ENCODE measurements around the gene RPL27A. TPM values are rescaled to one million over a fixed set of nuclear protein-coding genes. Genes with fewer than 3 reads are reported as not detected.
A peak's percentile ranks its signal among the peaks of the same experiment; 100 is the strongest.

RPL27A gene
- total RNA-seq, 2 donors from 2014 or later = 320 to 1,209 TPM

GRCh38 chr11:8693555-8693954 is 11.0 kb downstream of the RPL27A start:
- Histone ChIP-seq H3K4me1 (peaks cover 12% of the 10 kb centered on the region), H3K4me3 (no peak overlapping the region), H3K9me3 (no peaks in the 10 kb centered on the region), H3K27ac (no peak overlapping the region), H3K36me3 (replicated peaks in 1 of 2; ENCODE audit: insufficient read depth in 1 of 2, low read depth in 2 of 2) (peaks cover 9 to 26% of the 10 kb centered on the region in 2 donors), H3K27me3 (no peaks in the 10 kb centered on the region)
- DNase-seq = no peak
- intact Hi-C loops (cut with DNase I) = no loop called here
- no peak for TF ChIP-seq POLR2A (IDR thresholded peaks at IDR 0.05)
- TF ChIP-seq CTCF (IDR thresholded peaks at IDR 0.05) = no peak
- 86 to 88% methylated on average over 7 of the region's 7 CpGs for WGBS, 2 donors
- ATAC-seq = no peak

DNA sequence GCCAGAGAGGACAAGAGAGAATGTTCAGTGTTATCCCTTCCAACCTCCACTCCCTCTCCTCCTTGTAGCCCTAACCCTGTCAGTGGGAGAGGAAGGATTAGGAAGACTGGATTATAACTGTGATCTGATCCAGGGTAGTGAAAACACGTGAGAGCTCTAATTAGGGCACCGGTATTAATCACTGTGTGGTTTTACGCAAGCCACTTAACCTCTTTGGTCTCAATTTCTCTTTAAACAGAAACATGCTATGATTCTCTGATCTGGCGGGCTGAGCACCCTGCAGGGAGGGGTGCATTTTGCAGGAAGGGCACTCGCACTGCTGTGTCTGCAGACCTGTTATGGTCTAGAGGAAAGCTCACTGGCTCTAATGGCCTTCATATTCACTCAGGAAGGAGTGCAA is 11.5 kb downstream of the RPL27A start:
- Histone ChIP-seq H3K4me3 (no peak overlapping the region), H3K9me3 (no peaks in the 10 kb centered on the region), H3K36me3 (replicated peaks in 1 of 2; ENCODE audit: insufficient read depth in 1 of 2, low read depth in 2 of 2) (peaks cover 9 to 26% of the 10 kb centered on the region in 2 donors), H3K27ac (no peak overlapping the region), H3K27me3 (no peaks in the 10 kb centered on the region), H3K4me1 (peaks cover 17% of the 10 kb centered on the region)
- WGBS, 2 donors = 74 to 84% methylated on average over 4 to 5 of the region's 5 CpGs
- no peak for TF ChIP-seq POLR2A (IDR thresholded peaks at IDR 0.05)
- TF ChIP-seq CTCF (IDR thresholded peaks at IDR 0.05) = no peak
- ATAC-seq = no peak
- no peak for DNase-seq
- intact Hi-C loops (cut with DNase I) = no loop called here

DNA sequence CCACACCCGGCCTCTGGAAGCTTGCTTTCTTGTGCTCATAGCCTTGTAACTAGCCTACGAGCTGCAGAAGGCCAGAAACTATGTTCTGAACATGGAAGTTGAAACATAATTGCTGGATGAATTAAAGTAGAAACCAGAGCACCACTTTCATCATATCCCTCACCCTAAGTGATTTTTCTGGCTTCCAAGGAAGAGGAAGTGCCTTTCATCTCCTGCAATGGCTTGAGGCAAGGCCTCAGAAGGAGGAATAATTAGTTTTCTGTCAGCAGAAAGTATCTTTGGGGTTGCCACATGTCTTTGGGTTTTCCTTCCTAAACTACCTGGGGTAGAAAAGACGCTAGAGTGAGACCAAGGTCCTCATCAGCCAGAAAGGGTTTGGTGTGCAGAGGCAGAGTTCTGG is 14.5 kb downstream of the RPL27A start:
- Histone ChIP-seq H3K4me3 (no peak overlapping the region), H3K4me1 (peaks cover 25% of the 10 kb centered on the region), H3K36me3 (replicated peaks in 1 of 2; ENCODE audit: insufficient read depth in 1 of 2, low read depth in 2 of 2) (peaks cover 9 to 26% of the 10 kb centered on the region in 2 donors), H3K9me3 (no peaks in the 10 kb centered on the region), H3K27me3 (no peaks in the 10 kb centered on the region), H3K27ac (no peak overlapping the region)
- intact Hi-C loops (cut with DNase I) = no loop called here
- no peak for TF ChIP-seq CTCF (IDR thresholded peaks at IDR 0.05)
- no peak for TF ChIP-seq POLR2A (IDR thresholded peaks at IDR 0.05)
- DNase-seq (no peak), ATAC-seq (no peak)
- WGBS, 2 donors = 89 to 100% methylated on average over 3 of the region's 3 CpGs

- TF ChIP-seq CTCF (IDR thresholded peaks at IDR 0.05) (no peak), POLR2A (IDR thresholded peaks at IDR 0.05) (no peak)
- no peaks in the 10 kb centered on the region for H3K27me3 ChIP-seq
- H3K4me3 ChIP-seq = no peak overlapping the region
- H3K36me3 ChIP-seq (replicated peaks in 1 of 2; ENCODE audit: insufficient read depth in 1 of 2, low read depth in 2 of 2) = peaks cover 5 to 13% of the 10 kb centered on the region in 2 donors
- H3K27ac ChIP-seq = peak overlapping the region; percentile 69 to 87 (median 75)
- H3K4me1 ChIP-seq = peaks cover 25% of the 10 kb centered on the region
- peak in 1 of 4 donors; percentile 25 for DNase-seq
- WGBS, 2 donors = 57 to 67% methylated on average over 5 of the region's 5 CpGs
- ATAC-seq = peak; percentile 3
- H3K9me3 ChIP-seq = no peaks in the 10 kb centered on the region
- intact Hi-C loops (cut with DNase I) = no loop called here
Observed at GRCh38 chr11:8698379-8698851, 15.8 kb downstream of the RPL27A start.

DNA sequence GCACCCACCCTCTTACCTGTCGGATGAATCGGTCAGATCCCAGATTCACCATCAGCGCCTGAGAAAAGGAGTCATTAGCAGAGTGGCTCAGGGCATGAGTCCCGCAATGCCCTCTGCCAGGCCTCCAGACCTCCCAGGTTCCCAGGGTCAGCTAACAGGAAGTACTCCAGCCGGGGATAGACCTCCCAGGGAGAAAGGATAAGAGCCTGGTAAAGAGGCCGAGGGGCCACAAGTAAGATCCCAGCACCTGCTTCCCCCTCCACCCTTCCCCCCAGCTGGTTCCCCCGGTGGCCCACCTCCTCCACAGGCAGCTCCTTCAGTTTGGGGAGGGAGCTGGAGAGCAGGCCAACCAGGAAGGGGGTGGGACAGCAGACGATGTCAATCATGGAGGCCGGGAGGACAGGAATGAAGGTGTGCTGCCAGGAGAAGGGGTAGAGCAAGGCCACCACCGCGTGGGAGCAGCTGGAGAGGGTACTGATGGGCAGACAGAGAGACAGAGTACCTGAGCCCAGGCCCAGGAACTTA is 16.4 kb downstream of the RPL27A start:
- Histone ChIP-seq H3K4me3 (no peak overlapping the region), H3K27ac (peak overlapping the region; percentile 69 to 87 (median 75)), H3K9me3 (no peaks in the 10 kb centered on the region), H3K36me3 (replicated peaks in 1 of 2; ENCODE audit: insufficient read depth in 1 of 2, low read depth in 2 of 2) (peaks cover 0 to 9% of the 10 kb centered on the region in 2 donors), H3K4me1 (peaks cover 25% of the 10 kb centered on the region), H3K27me3 (no peaks in the 10 kb centered on the region)
- ATAC-seq (peak; percentile 63), DNase-seq (peak; percentile 27 to 51 (median 43))
- intact Hi-C loops (cut with DNase I) = no loop called here
- WGBS, 2 donors = 54 to 60% methylated on average over 11 of the region's 11 CpGs
- no peak for TF ChIP-seq CTCF (IDR thresholded peaks at IDR 0.05)
- TF ChIP-seq POLR2A (IDR thresholded peaks at IDR 0.05) = no peak
